Upper lobe of right lung (tissue), 1 donor: ENCODE data around the gene ALDOC. TPM values are rescaled to one million over a fixed set of nuclear protein-coding genes. Genes with fewer than 3 reads are reported as not detected.

Experiments used
- ATAC-seq: fragments of 200-7000 bp; cut with Tn5 transposase; one replicate; pipeline ENCODE4 v1.9.1; 2020; ENCODE audit warnings: mild to moderate bottlenecking, moderate library complexity
- DNase-seq: peaks from one replicate; pipeline ENCODE4 v3.0.0-alpha.2; 2020
- H3K27ac ChIP-seq: fragments of 200-600 bp; one replicate; pipeline ENCODE4 v1.8.0; 2022
- H3K27me3 ChIP-seq: fragments of 200-600 bp; one replicate; pipeline ENCODE4 v1.8.0; 2022; ENCODE audit warnings: mild to moderate bottlenecking
- H3K36me3 ChIP-seq: fragments of 200-600 bp; one replicate; pipeline ENCODE4 v1.8.0; 2022
- H3K4me1 ChIP-seq: fragments of 200-600 bp; one replicate; pipeline ENCODE4 v1.8.0; 2022
- H3K4me3 ChIP-seq: fragments of 200-600 bp; one replicate; pipeline ENCODE4 v1.8.0; 2022; ENCODE audit warnings: mild to moderate bottlenecking
- H3K9me3 ChIP-seq: fragments of 200-600 bp; one replicate; pipeline ENCODE4 v1.8.0; 2022
- CTCF ChIP-seq: fragments of 200-600 bp; IDR thresholded peaks from one replicate; pipeline ENCODE4 v1.8.0; 2022; ENCODE audit warnings: antibody characterized with exemption
- intact Hi-C: fragments of 100-400 bp; cut with DNase I; formaldehyde crosslinking; loops from one replicate; pipeline ENCODE4 v1.11.0; 2022
- total RNA-seq: library from RNA; stranded (reverse); fragmentation: NEBNext Ultra II Directional; extraction: Animal tissue kit (Norgen Biotek cat#: 25700); gene quantifications from one replicate; pipeline ENCODE4 v1.2.1, GENCODE V29; 2021
- donor health status: DM: no; HTN: yes; CAD: no; lungs with severe emphysema.

The ALDOC gene
- total RNA-seq, 1 donor from 2014 or later = 10.5 TPM

- ATAC-seq = no peak
- no peak overlapping the region for H3K27ac ChIP-seq
- no peak for TF ChIP-seq CTCF
Observed at GRCh38 chr17:28545787-28546415, 30.8 kb downstream of the ALDOC start.

GRCh38 chr17:28545141-28545503, 31.6 kb downstream of the ALDOC start:
- DNase-seq = no peak
- TF ChIP-seq CTCF = no peak
- intact Hi-C loops = no loop called here
- H3K27me3 ChIP-seq = no peaks in the 10 kb centered on the region
- no peaks in the 10 kb centered on the region for H3K9me3 ChIP-seq
- H3K27ac ChIP-seq = no peak overlapping the region
- H3K4me1 ChIP-seq = peaks cover 11% of the 10 kb centered on the region
- no peak overlapping the region for H3K4me3 ChIP-seq
- ATAC-seq = no peak
- peaks cover 10% of the 10 kb centered on the region for H3K36me3 ChIP-seq

More at GRCh38 chr17:28545787-28546415, 30.8 kb downstream of the ALDOC start:
- Histone ChIP-seq H3K27me3 (no peaks in the 10 kb centered on the region), H3K4me1 (peaks cover 11% of the 10 kb centered on the region), H3K4me3 (no peak overlapping the region), H3K9me3 (no peaks in the 10 kb centered on the region), H3K36me3 (peaks cover 10% of the 10 kb centered on the region)
- intact Hi-C loops = no loop called here
- DNase-seq = no peak

DNA sequence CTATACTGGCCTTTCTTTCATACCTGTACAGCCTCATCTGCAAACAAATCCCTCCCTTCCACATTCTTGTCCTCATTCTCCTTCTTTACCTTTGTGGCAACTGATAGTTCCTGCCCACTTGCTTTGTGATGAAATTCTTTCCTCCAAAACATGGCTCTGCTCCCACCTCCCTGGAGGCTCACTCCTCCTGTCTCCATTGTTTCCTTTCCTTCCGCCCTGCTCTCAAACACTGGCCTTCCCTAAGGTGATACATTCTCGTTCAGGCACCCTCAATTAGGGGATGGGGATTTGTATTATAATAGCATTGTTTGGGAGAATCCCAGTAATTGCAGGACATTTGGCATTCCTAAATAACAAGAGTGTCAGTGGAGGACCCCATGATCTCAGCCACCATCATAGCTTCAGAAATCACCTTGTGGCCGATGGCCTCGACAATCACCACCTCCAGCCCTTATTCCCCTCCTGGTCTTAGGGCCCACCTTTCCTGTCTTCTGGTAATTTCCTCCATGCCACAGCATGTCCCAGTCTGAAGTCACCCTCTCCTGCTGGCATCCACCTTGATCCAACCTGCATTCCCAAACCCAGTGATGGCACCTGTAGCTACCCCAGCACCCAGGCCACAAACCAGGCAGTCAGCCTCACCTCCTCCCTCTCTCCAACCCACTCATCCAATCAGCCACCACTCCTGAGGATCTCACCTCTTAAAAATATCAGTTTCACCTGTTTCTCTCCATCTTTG, 32.1 kb downstream of the ALDOC start:
- Histone ChIP-seq H3K36me3 (peaks cover 10% of the 10 kb centered on the region), H3K4me3 (no peak overlapping the region), H3K27ac (no peak overlapping the region), H3K27me3 (no peaks in the 10 kb centered on the region), H3K9me3 (no peaks in the 10 kb centered on the region), H3K4me1 (peaks cover 9% of the 10 kb centered on the region)
- intact Hi-C loops = no loop called here
- TF ChIP-seq CTCF = no peak
- DNase-seq (no peak), ATAC-seq (no peak)

- no peaks in the 10 kb centered on the region for H3K27me3 ChIP-seq
- H3K4me3 ChIP-seq = no peak overlapping the region
- no peak for DNase-seq
- no peaks in the 10 kb centered on the region for H3K9me3 ChIP-seq
- no peaks in the 10 kb centered on the region for H3K36me3 ChIP-seq
- no peak for ATAC-seq
- intact Hi-C loops = no loop called here
- H3K27ac ChIP-seq = no peak overlapping the region
- H3K4me1 ChIP-seq = no peaks in the 10 kb centered on the region
- no peak for TF ChIP-seq CTCF
Observed at GRCh38 chr17:28541439-28541838, 35.3 kb downstream of the ALDOC start.

GRCh38 chr17:28540231-28540630, 36.5 kb downstream of the ALDOC start:
- H3K4me3 ChIP-seq = no peak overlapping the region
- no peaks in the 10 kb centered on the region for H3K27me3 ChIP-seq
- ATAC-seq (no peak), DNase-seq (no peak)
- intact Hi-C loops = no loop called here
- H3K9me3 ChIP-seq = no peaks in the 10 kb centered on the region
- no peaks in the 10 kb centered on the region for H3K36me3 ChIP-seq
- no peak for TF ChIP-seq CTCF
- no peak overlapping the region for H3K27ac ChIP-seq
- H3K4me1 ChIP-seq = no peaks in the 10 kb centered on the region
